HL-60/S4 treated with retinoic acid at 250 ng/mL for 4 days and 3 days (cell line): ENCODE data around the gene ADAP2.
"Not testable (repeated sequence)": the region's sequence is repeated elsewhere in the genome, so short reads cannot be mapped to it uniquely, and the experiment has no call there.

Experiments
- in situ Hi-C: fragments of 300-500 bp; cut with MboI; formaldehyde crosslinking; loops from 2 replicates; pipeline ENCODE4 v1.7.0; 2022; ENCODE audit warnings: low sequenced_read_pairs

Gene ADAP2

DNA sequence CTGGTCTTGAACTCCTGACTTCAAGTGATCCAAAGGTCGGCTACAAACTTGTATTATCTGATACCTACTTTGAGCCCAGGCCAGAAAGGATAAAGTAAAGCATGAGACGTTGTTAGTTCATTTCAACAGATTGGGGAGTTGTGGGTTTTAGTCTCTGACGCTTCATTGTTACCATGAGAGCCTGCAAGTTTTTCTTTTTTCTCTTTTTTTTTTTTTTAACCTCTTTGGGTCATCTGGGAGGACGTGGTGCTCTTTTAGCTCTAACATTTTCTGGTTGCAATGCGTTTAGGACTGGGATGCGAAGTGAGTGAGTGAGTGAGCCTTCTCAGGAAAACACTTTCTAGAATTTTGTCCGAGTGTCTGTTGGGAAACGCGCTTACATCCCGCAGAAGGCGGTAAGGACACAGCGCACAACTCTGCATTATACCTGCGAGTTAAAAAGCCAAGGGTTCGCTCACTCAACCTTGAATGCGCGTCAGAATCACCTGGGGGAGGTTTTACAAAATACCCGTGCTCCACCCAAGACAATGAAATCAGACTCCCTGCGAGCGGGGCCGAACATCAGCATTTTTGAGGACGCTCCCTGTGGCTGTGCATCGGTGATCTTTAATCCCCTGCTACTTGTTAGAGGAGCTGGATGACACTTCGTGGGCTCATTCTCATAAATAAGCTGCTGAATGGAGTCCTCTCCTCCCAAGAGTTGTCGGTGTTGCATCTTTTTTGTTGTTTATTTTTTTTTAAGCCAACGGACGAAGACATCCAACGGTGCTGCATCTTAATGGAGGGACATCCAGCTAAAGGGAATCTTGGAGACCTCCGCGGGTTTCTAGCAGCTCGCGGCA lies 48.5 kb downstream of the ADAP2 start:
- in situ Hi-C loops, result no loop called here

GRCh38 chr17:30970831-30971567 lies 49.3 kb downstream of the ADAP2 start, which contains the start of gene RNF135:
RNF135 (plus strand) TSS chr17:30971039; CDS start chr17:30971074, 35 bp downstream.
- in situ Hi-C loops, result no loop called here

GRCh38 chr17:30975042-30975820 lies 53.5 kb downstream of the ADAP2 start:
- in situ Hi-C loops, result no loop called here

GRCh38 chr17:30979919-30980318 lies 58.2 kb downstream of the ADAP2 start:
- in situ Hi-C loops, result not testable (repeated sequence)

- in situ Hi-C loops, result no loop called here
These were observed 60.1 kb downstream of the ADAP2 start for GRCh38 chr17:30981531-30982519.

- in situ Hi-C loops, result no loop called here
These were observed 61.1 kb downstream of the ADAP2 start for GRCh38 chr17:30982855-30983254.

GRCh38 chr17:30990458-30990857 lies 68.7 kb downstream of the ADAP2 start:
- in situ Hi-C loops, result no loop called here

- in situ Hi-C loops, result no loop called here
These were observed 70.8 kb downstream of the ADAP2 start for GRCh38 chr17:30992551-30992950.

DNA sequence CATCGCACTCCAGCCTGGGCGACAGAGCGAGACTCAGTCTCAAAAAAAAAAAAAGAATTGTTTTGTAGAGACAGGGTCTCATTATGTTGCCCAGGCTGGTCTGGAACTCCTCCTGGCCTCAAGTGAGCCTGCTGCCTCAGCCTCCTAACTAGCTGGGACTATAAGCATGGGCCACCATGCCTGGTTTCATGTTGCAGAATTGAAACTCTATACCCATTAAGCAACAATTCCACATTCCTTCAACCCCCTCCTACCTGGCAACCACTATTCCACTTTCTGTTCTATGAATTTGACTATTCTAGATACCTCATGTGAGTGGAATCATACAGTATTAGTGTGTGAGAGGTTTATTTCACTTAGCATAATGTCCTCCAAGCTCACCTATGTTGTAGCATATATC lies 73.6 kb downstream of the ADAP2 start:
- in situ Hi-C loops, result no loop called here

- in situ Hi-C loops, result no loop called here
These were observed 74.7 kb downstream of the ADAP2 start for GRCh38 chr17:30996486-30996885.

DNA sequence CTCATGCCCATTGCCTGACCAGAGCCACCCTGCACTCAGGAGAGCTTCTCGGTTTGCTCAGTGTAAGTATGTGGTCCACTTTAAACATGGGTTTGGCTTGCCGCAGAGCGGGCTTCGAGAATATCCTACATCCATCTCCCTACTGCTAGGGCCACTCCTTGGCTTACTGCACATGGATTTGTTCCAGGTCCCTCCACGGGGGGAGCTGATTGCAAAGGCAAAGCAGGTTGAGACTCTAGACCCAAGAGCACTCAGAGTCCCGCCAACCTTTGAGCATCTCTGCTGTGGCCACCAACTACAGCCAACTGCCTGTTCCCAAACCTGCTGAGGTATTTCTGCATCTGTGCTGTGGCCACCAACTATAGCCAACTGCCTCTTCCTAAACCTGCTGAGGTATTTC lies 75.5 kb downstream of the ADAP2 start:
- in situ Hi-C loops, result no loop called here

GRCh38 chr17:30997842-30998241 lies 76.1 kb downstream of the ADAP2 start:
- in situ Hi-C loops, result no loop called here

GRCh38 chr17:31002047-31002446 lies 80.3 kb downstream of the ADAP2 start:
- in situ Hi-C loops, result no loop called here

DNA sequence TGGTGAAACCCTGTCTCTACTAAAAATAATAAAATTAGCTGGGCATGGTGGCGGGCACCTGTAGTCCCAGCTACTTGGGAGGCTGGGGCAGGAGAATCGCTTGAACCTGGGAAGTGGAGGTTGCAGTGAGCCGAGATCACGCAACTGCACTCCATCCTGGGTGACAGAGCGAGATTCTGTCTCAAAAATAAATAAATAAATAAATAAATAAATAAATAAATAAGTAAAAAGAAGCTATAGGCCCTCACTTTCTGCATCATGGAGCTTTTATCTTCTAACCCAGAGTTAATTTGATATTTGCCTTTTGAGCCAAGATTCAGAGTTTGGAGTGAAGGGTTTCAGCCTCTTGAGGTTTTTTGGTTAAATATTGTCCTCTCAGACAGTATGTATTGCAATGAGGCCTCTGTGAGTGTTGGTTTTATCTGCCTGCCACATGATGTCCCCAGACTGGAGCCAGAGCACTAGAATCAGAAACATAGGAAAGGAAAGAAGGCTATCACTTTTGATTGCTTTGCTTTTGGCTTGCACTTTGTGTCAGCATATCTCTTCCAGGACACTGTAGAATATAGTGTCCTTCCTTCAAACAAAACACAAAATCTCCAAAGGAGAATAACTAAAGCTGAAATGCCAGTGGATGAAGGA lies 81.6 kb downstream of the ADAP2 start:
- in situ Hi-C loops, result no loop called here

DNA sequence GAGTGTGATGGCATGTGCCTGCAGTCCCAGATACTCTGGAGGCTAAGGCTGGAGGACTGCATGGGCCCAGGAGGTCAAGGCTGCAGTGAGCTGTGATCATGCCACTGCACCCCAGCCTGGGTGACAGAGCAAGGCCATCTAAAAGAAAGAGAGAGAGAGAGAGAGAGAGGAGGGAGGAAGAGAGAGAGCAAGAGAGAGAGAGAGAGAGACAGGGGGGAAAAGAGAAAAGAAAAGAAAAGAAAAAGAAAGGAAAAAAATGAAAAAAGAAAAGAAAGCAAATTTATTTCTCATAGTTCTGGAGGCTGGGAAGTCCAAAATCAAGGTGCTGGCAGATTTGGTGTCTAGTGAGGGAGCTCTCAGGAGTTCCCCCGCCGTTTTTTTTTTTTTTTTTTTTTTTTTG lies 82.4 kb downstream of the ADAP2 start:
- in situ Hi-C loops, result no loop called here

- in situ Hi-C loops, result no loop called here
These were observed 86.1 kb downstream of the ADAP2 start for GRCh38 chr17:31007695-31008373.

DNA sequence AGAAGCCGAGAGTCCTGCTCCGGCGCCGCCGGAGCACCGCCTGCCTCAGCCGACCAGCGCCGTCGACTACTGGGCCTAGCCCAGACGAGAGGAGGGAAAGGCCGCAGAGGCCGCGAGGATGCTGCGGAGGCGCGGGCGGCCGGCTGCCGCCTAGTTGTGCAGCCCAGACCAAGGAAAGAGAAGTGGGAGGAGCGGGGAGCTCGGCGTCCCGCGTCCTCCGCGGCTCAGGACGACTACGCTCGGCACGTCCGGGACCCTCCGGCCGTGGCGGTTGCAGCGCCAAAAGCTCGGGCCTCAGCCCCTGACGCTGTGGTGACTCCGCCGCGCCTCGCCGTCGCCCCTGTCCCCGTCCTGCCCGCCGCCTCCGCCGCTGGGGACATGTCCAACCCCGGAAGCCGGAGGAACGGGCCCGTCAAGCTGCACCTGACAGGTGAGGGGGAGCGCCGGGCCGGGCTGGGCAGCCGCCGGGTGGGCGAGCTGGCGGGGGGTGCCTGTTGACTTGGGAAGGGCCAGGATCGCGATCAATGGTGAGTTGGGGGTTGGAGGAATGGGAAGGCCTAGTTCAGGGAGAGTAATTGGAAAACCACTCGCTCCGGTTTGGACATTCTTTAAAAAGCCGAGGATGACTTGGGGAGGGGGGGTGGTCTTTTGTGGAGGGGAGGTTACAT lies 86.8 kb downstream of the ADAP2 start:
- in situ Hi-C loops, result no loop called here
